Bronchial smooth muscle cell (primary cell): ENCODE results near the gene MCHR2. TPM values are rescaled to one million over a fixed set of nuclear protein-coding genes. Genes with fewer than 3 reads are reported as not detected.

Experiments
- total RNA-seq: library from RNA; depleted of rRNA; stranded (reverse); fragments of >200 nt; gene quantifications from 2 replicates; pipeline ENCODE4 v1.2.1, GENCODE V29; 2014

Gene MCHR2, protein sequence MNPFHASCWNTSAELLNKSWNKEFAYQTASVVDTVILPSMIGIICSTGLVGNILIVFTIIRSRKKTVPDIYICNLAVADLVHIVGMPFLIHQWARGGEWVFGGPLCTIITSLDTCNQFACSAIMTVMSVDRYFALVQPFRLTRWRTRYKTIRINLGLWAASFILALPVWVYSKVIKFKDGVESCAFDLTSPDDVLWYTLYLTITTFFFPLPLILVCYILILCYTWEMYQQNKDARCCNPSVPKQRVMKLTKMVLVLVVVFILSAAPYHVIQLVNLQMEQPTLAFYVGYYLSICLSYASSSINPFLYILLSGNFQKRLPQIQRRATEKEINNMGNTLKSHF
- not detected in 2 replicates for total RNA-seq

DNA sequence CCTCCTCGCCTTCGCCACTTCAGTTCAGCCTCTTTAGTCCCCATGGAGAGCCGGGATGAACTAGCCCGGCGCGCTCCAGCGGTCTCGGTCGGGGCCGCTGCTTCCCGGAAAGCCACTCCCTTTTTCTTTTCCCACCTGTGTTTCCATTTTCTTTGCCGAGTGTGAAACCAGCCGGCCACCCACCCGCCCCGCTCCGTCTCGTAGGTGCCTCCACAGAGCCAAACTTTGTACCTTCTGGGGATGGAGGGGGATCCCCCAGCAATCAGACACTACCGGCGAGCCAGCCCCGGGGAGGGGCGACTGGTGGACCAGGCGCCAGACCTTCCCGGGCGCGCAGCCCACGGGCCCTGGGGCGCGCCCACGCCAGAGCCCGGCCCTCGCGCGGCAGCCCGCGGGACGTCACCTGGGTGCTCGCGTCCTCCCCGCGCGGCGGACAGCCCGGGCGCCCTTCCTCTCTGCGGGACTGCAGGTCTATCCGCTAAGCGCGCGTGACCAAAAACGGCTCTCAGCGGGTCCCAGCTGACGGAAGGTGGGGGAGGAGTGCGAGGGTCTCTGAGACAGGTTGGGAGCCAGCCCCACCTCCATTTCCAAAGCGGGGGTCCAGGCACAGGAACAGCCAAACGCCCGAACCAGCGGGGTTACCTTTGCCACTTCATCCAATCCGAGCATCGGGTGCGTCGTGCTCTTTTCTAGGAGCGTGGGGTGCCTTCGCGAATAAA lies at the start of gene MCHR2:
Gene MCHR2, minus strand, starts transcription at position 691 of the 719 bp plus-strand sequence. CDS start 38,076 bp downstream, outside the sequence.

